NT2/D1 (cell line): ENCODE measurements around the gene DCP1B.

ENCODE experiments used
- DNase-seq: peaks from one replicate; pipeline ENCODE4 v3.0.0-alpha.2; 2011; ENCODE audit warnings: low read depth, low spot score
- H3K27me3 ChIP-seq: 2 replicates; pipeline ENCODE4 v1.6.0; 2011; ENCODE audit warnings: mild to moderate bottlenecking; ENCODE audit not compliant: insufficient read length, insufficient read depth
- H3K36me3 ChIP-seq: 2 replicates; pipeline ENCODE4 v1.6.1; 2011; ENCODE audit warnings: mild to moderate bottlenecking, low read length, mixed read lengths; ENCODE audit not compliant: insufficient read depth, insufficient read length
- H3K4me1 ChIP-seq: 2 replicates; pipeline ENCODE4 v1.5.1; 2011; ENCODE audit not compliant: insufficient read depth, insufficient read length
- H3K4me3 ChIP-seq: 2 replicates; pipeline ENCODE4 v1.5.1; 2011; ENCODE audit warnings: low read depth; ENCODE audit not compliant: insufficient read length
- H3K9ac ChIP-seq: 2 replicates; pipeline ENCODE4 v1.6.0; 2011; ENCODE audit warnings: low read depth; ENCODE audit not compliant: insufficient read length
- H3K9me3 ChIP-seq: 2 replicates; pipeline ENCODE4 v1.5.1; 2011; ENCODE audit warnings: mild to moderate bottlenecking, low read length; ENCODE audit not compliant: insufficient read depth
- SUZ12 ChIP-seq: IDR thresholded peaks from 2 replicates; pipeline ENCODE4 v1.6.1; 2011; ENCODE audit not compliant: insufficient read length, insufficient read depth; ENCODE audit errors: extremely low read depth
- YY1 ChIP-seq: IDR thresholded peaks from 2 replicates; pipeline ENCODE4 v1.6.1; 2011; ENCODE audit not compliant: insufficient read length, insufficient read depth
- ZNF274 ChIP-seq: IDR thresholded peaks from 2 replicates; pipeline ENCODE4 v1.6.1; 2011; ENCODE audit warnings: mild to moderate bottlenecking, low read depth, low read length

Gene DCP1B

GRCh38 chr12:1932264-1932777, 71.9 kb downstream of the DCP1B start:
- peaks cover 10% of the 10 kb centered on the region for H3K4me1 ChIP-seq
- no peaks in the 10 kb centered on the region for H3K27me3 ChIP-seq

GRCh38 chr12:1931642-1932041, 72.6 kb downstream of the DCP1B start:
- no peak overlapping the region for H3K4me3 ChIP-seq
- H3K9me3 ChIP-seq, result no peaks in the 10 kb centered on the region
- no peak overlapping the region for H3K9ac ChIP-seq
- H3K4me1 ChIP-seq, result peaks cover 10% of the 10 kb centered on the region
- DNase-seq, result no peak
- TF ChIP-seq YY1, result no peak
- no peak for TF ChIP-seq SUZ12
- TF ChIP-seq ZNF274, result no peak
- no peaks in the 10 kb centered on the region for H3K27me3 ChIP-seq
- peaks cover 1% of the 10 kb centered on the region for H3K36me3 ChIP-seq

More at GRCh38 chr12:1932264-1932777, 71.9 kb downstream of the DCP1B start:
- DNase-seq, result no peak
- H3K4me3 ChIP-seq, result no peak overlapping the region
- H3K9me3 ChIP-seq, result no peaks in the 10 kb centered on the region
- peaks cover 8% of the 10 kb centered on the region for H3K36me3 ChIP-seq
- TF ChIP-seq ZNF274 (no peak), YY1 (no peak), SUZ12 (no peak)
- no peak overlapping the region for H3K9ac ChIP-seq

GRCh38 chr12:1930803-1931597, 73.3 kb downstream of the DCP1B start:
- Histone ChIP-seq H3K27me3 (no peaks in the 10 kb centered on the region), H3K9ac (no peak overlapping the region), H3K9me3 (no peaks in the 10 kb centered on the region), H3K36me3 (no peaks in the 10 kb centered on the region), H3K4me1 (peaks cover 10% of the 10 kb centered on the region), H3K4me3 (no peak overlapping the region)
- DNase-seq, result no peak
- TF ChIP-seq SUZ12, result no peak
- no peak for TF ChIP-seq YY1
- TF ChIP-seq ZNF274, result no peak

GRCh38 chr12:1929985-1930802, 74.1 kb downstream of the DCP1B start:
- Histone ChIP-seq H3K9me3 (no peaks in the 10 kb centered on the region), H3K9ac (no peak overlapping the region), H3K4me3 (no peak overlapping the region), H3K4me1 (peaks cover 10% of the 10 kb centered on the region), H3K36me3 (no peaks in the 10 kb centered on the region), H3K27me3 (no peaks in the 10 kb centered on the region)
- no peak for DNase-seq
- TF ChIP-seq SUZ12, result no peak
- no peak for TF ChIP-seq ZNF274

GRCh38 chr12:1929241-1929984, 74.8 kb downstream of the DCP1B start:
- H3K9me3 ChIP-seq, result no peaks in the 10 kb centered on the region
- H3K4me1 ChIP-seq, result peaks cover 10% of the 10 kb centered on the region
- H3K4me3 ChIP-seq, result no peak overlapping the region
- TF ChIP-seq SUZ12, result no peak
- no peak for TF ChIP-seq YY1
- no peak for TF ChIP-seq ZNF274
- H3K36me3 ChIP-seq, result no peaks in the 10 kb centered on the region
- no peak overlapping the region for H3K9ac ChIP-seq
- no peak for DNase-seq
- no peaks in the 10 kb centered on the region for H3K27me3 ChIP-seq

GRCh38 chr12:1928439-1929121, 75.7 kb downstream of the DCP1B start:
- H3K9ac ChIP-seq, result no peak overlapping the region
- H3K36me3 ChIP-seq, result no peaks in the 10 kb centered on the region
- H3K9me3 ChIP-seq, result no peaks in the 10 kb centered on the region
- no peak overlapping the region for H3K4me3 ChIP-seq
- DNase-seq, result no peak
- peaks cover 7% of the 10 kb centered on the region for H3K4me1 ChIP-seq
- no peak for TF ChIP-seq YY1
- H3K27me3 ChIP-seq, result no peaks in the 10 kb centered on the region
